H1 (cell line): ENCODE data around the gene ETFB. TPM values are rescaled to one million over a fixed set of nuclear protein-coding genes. Genes with fewer than 3 reads are reported as not detected.

Experiments used
- CTCF ChIA-PET: fragments of 300-600 bp; sonication (Branson Sonifier 250); formaldehyde crosslinking; loops from one replicate; lab custom pipeline; 2021; ENCODE audit not compliant: partially characterized antibody; lab: Charles Lee
- POLR2A ChIA-PET: fragments of 300-600 bp; sonication (Branson Sonifier 250); formaldehyde crosslinking; loops from one replicate; lab custom pipeline; 2021; ENCODE audit warnings: inconsistent platforms; ENCODE audit not compliant: partially characterized antibody; lab: Charles Lee
- DNase-seq, 2 experiments: peaks; one replicate each; pipeline versions ENCODE4 v3.0.0 to v3.0.0-alpha.2; 2010 to 2022; ENCODE audit warnings: low spot score in 2 of 2, low read depth in 1 of 2, mixed read lengths in 1 of 2
- FAIRE-seq: peaks from 2 replicates; lab custom pipeline; 2011; peaks lifted over from hg19 to GRCh38; lab: Jason Lieb, UNC
- H2AFZ ChIP-seq: 2 replicates; pipeline ENCODE4 v1.8.1; 2012; ENCODE audit warnings: low read length, inconsistent platforms
- H2AK5ac ChIP-seq: 2 replicates; pipeline ENCODE4 v1.6.1; 2013; ENCODE audit warnings: low read depth, low read length
- H2BK120ac ChIP-seq: replicated peaks from 2 replicates; pipeline ENCODE3; 2013; ENCODE audit warnings: low read depth, low read length, inconsistent platforms
- H2BK12ac ChIP-seq: 2 replicates; pipeline ENCODE4 v1.6.1; 2013; ENCODE audit warnings: low read depth, low read length
- H2BK15ac ChIP-seq: 2 replicates; pipeline ENCODE4 v1.6.1; 2013; ENCODE audit warnings: low read length
- H2BK20ac ChIP-seq: 2 replicates; pipeline ENCODE4 v1.6.1; 2013; ENCODE audit warnings: low read length
- H2BK5ac ChIP-seq: 2 replicates; pipeline ENCODE4 v1.6.1; 2013; ENCODE audit warnings: low read depth, low read length
- H3K14ac ChIP-seq: 2 replicates; pipeline ENCODE4 v1.6.1; 2013; ENCODE audit warnings: inconsistent platforms; ENCODE audit not compliant: insufficient read length
- H3K18ac ChIP-seq: 2 replicates; pipeline ENCODE4 v1.6.1; 2013; ENCODE audit warnings: low read length; ENCODE audit errors: extremely low read depth
- H3K23ac ChIP-seq: 2 replicates; pipeline ENCODE4 v1.6.1; 2013; ENCODE audit warnings: inconsistent platforms; ENCODE audit not compliant: insufficient read length
- H3K23me2 ChIP-seq: 2 replicates; pipeline ENCODE4 v1.6.1; 2013; ENCODE audit warnings: low read depth, low read length
- H3K27ac ChIP-seq: 2 replicates; pipeline ENCODE4 v1.6.1; 2011; ENCODE audit warnings: low read depth, low read length, inconsistent platforms
- H3K27me3 ChIP-seq, 4 experiments: replicated peaks in 1 of 4; 1 replicate in 1 of 4; 2 replicates in 3 of 4; pipeline versions ENCODE4 v1.6.1 to v1.8.1; 2011 to 2013; ENCODE audit warnings: low read length in 3 of 4, mild to moderate bottlenecking in 3 of 4, inconsistent platforms in 2 of 4, mixed read lengths in 2 of 4, moderate library complexity in 1 of 4; ENCODE audit not compliant: control insufficient read depth in 3 of 4, insufficient read depth in 3 of 4; ENCODE audit errors: extremely low read depth in 1 of 4
- H3K36me3 ChIP-seq, 4 experiments: 2 replicates each; pipeline versions ENCODE4 v1.6.1 to v1.8.1; 2011 to 2013; ENCODE audit warnings: mild to moderate bottlenecking in 4 of 4, low read length in 3 of 4, moderate library complexity in 2 of 4, control low read depth in 1 of 4, inconsistent platforms in 1 of 4; ENCODE audit not compliant: insufficient read depth in 4 of 4, control insufficient read depth in 2 of 4
- H3K4ac ChIP-seq: replicated peaks from 2 replicates; pipeline ENCODE3; 2013; ENCODE audit warnings: low read length, low read depth, mixed read lengths, inconsistent platforms; ENCODE audit not compliant: insufficient read length
- H3K4me1 ChIP-seq, 4 experiments: replicated peaks in 1 of 4; 1 replicate in 1 of 4; 2 replicates in 3 of 4; pipeline versions ENCODE4 v1.6.1 to v1.8.1; 2011 to 2013; ENCODE audit warnings: low read length in 3 of 4, inconsistent platforms in 2 of 4, mixed read lengths in 1 of 4; ENCODE audit not compliant: insufficient read depth in 4 of 4, control insufficient read depth in 3 of 4
- H3K4me2 ChIP-seq, 2 experiments: 2 replicates each; pipeline versions ENCODE4 v1.6.1 to v1.8.1; 2011 to 2013; ENCODE audit warnings: low read depth in 2 of 2, low read length in 2 of 2, control low read depth in 1 of 2, inconsistent platforms in 1 of 2, mild to moderate bottlenecking in 1 of 2; ENCODE audit not compliant: insufficient read depth in 1 of 2
- H3K4me3 ChIP-seq, 4 experiments: fragments of 200-600, 300-600 bp in 1 of 4; sonication (generic), shearing (Covaris generic), sonication (Bioruptor Twin) in 1 of 4; 2 replicates each; pipeline versions ENCODE4 v1.5.1 to v1.8.1; 2011 to 2016; ENCODE audit warnings: low read length in 4 of 4, low read depth in 3 of 4, control low read depth in 2 of 4, inconsistent platforms in 2 of 4, mild to moderate bottlenecking in 2 of 4, mixed read lengths in 1 of 4, moderate library complexity in 1 of 4; ENCODE audit not compliant: insufficient read depth in 2 of 4; ENCODE audit errors: extremely low read depth in 1 of 4
- H3K56ac ChIP-seq: replicated peaks from 2 replicates; pipeline ENCODE3; 2013; ENCODE audit warnings: low read depth, mild to moderate bottlenecking, mixed read lengths, low read length, inconsistent platforms; ENCODE audit not compliant: insufficient read length
- H3K79me1 ChIP-seq: 2 replicates; pipeline ENCODE4 v1.6.1; 2013; ENCODE audit warnings: low read depth, low read length, control low read depth
- H3K79me2 ChIP-seq, 2 experiments: 2 replicates each; pipeline versions ENCODE4 v1.6.1 to v1.8.1; 2012 to 2013; ENCODE audit warnings: low read length in 2 of 2, mild to moderate bottlenecking in 2 of 2, inconsistent platforms in 1 of 2; ENCODE audit not compliant: insufficient read depth in 2 of 2, control insufficient read depth in 1 of 2
- H3K9ac ChIP-seq, 4 experiments: replicated peaks in 1 of 4; 1 replicate in 1 of 4; 2 replicates in 3 of 4; pipeline versions ENCODE4 v1.6.1 to v1.8.1; 2011 to 2013; ENCODE audit warnings: low read depth in 3 of 4, low read length in 3 of 4, control low read depth in 2 of 4, mild to moderate bottlenecking in 2 of 4, moderate library complexity in 2 of 4, inconsistent platforms in 1 of 4; ENCODE audit errors: extremely low read depth in 1 of 4
- H3K9me3 ChIP-seq, 2 experiments: 2 replicates each; pipeline versions ENCODE4 v1.6.1 to v1.8.1; 2012 to 2013; ENCODE audit warnings: mild to moderate bottlenecking in 2 of 2, moderate library complexity in 2 of 2, control low read depth in 1 of 2, inconsistent platforms in 1 of 2, low read depth in 1 of 2, low read length in 1 of 2, mixed read lengths in 1 of 2; ENCODE audit not compliant: insufficient read depth in 2 of 2
- H4K20me1 ChIP-seq, 2 experiments: replicated peaks in 1 of 2; 2 replicates each; pipeline versions ENCODE3 to v1.8.1; 2011 to 2013; ENCODE audit warnings: inconsistent platforms in 2 of 2, low read length in 2 of 2, mild to moderate bottlenecking in 1 of 2; ENCODE audit not compliant: insufficient read depth in 2 of 2, control insufficient read depth in 1 of 2
- H4K5ac ChIP-seq: 2 replicates; pipeline ENCODE4 v1.6.1; 2013; ENCODE audit warnings: low read length, low read depth, mixed read lengths, inconsistent platforms; ENCODE audit not compliant: insufficient read length
- H4K8ac ChIP-seq: 2 replicates; pipeline ENCODE4 v1.8.0; 2013; ENCODE audit warnings: mild to moderate bottlenecking, moderate library complexity, low read length, inconsistent platforms; ENCODE audit not compliant: insufficient read depth; ENCODE audit errors: extremely low read depth
- H4K91ac ChIP-seq: replicated peaks from 2 replicates; pipeline ENCODE3; 2013; ENCODE audit warnings: low read length, mixed read lengths, inconsistent platforms; ENCODE audit not compliant: insufficient read length
- GTF2F1 ChIP-seq: IDR thresholded peaks from 2 replicates; pipeline ENCODE4 v1.6.1; 2012; ENCODE audit warnings: low read depth, low read length, improper control_type of control experiment, borderline replicate concordance
- KDM4A ChIP-seq: IDR thresholded peaks from one replicate; pipeline ENCODE4 v1.7.1; 2012; ENCODE audit warnings: low read depth, mild to moderate bottlenecking, moderate library complexity, low read length, inconsistent platforms; ENCODE audit not compliant: severe bottlenecking
- RXRA ChIP-seq: IDR thresholded peaks from 2 replicates; pipeline ENCODE4 v1.6.1; 2011; ENCODE audit warnings: low read depth, mild to moderate bottlenecking, low read length, moderate library complexity; ENCODE audit not compliant: insufficient read depth
- SP4 ChIP-seq: IDR thresholded peaks from 2 replicates; pipeline ENCODE4 v1.6.1; 2012; ENCODE audit warnings: low read length, inconsistent platforms
- WGBS, 2 experiments: shearing (Covaris generic) in 1 of 2; methylation state at CpG; one replicate each; pipeline versions ENCODE4 v1.1.6 to v1.1.7; 2013 to 2015; ENCODE audit warnings: low lambda C conversion rate in 2 of 2, mixed read lengths in 2 of 2, inconsistent platforms in 1 of 2, low coverage in 1 of 2, missing lambda C conversion rate in 1 of 2; ENCODE audit not compliant: insufficient replicate concordance in 2 of 2, insufficient coverage in 1 of 2, insufficient read length in 1 of 2; ENCODE audit errors: extremely low coverage in 1 of 2, missing lambda C conversion rate in 1 of 2; 5-methylcytosine and 5-hydroxymethylcytosine counted together
- polyA plus RNA-seq, 7 experiments: library from polyadenylated mRNA; depleted of rRNA in 3 of 7; stranded (reverse) in 5 of 7; unstranded in 2 of 7; fragments of >200 nt in 5 of 7; fragments of 200-250 nt in 2 of 7; gene quantifications; 1 replicate in 5 of 7; 2 replicates in 1 of 7; 4 replicates in 1 of 7; pipeline versions ENCODE4 v1.2.1 to v1.2.3, GENCODE V29; 2011 to 2013; ENCODE audit warnings: missing spikeins in 2 of 7, mixed read lengths in 2 of 7
- total RNA-seq: library from RNA; stranded (reverse); fragmentation: NEBNext Ultra II Directional; extraction: Animal tissue kit (Norgen Biotek cat#: 25700); gene quantifications from 2 replicates; pipeline ENCODE4 v1.2.1, GENCODE V29; 2021
- TF ChIP-seq, protein P1 (sequence below): IDR thresholded peaks from 2 replicates; pipeline ENCODE4 v1.6.1; 2011; ENCODE audit warnings: low read depth, mild to moderate bottlenecking, low read length; ENCODE audit not compliant: insufficient read depth

ETFB gene
- total and polyA plus RNA-seq, 2 of the 8 experiments (the other 6 are each of a cell fraction or from before 2014, with no cell fraction given): 40.0 to 66.5 TPM

- no peak overlapping the region for H2BK12ac ChIP-seq
- H3K23ac ChIP-seq: no peak overlapping the region
- H3K4ac ChIP-seq: no peak overlapping the region
- 96% methylated on average over 5 of the region's 5 CpGs; no CpG with 5 or more reads in 1 of the 2 experiments for WGBS, 2 experiments
- no peak overlapping the region for H4K5ac ChIP-seq
- H3K18ac ChIP-seq: no peak overlapping the region
- peaks cover 0 to 20% (median 2%) of the 10 kb centered on the region in 4 experiments; a peak in 4 of 8 replicates for H3K36me3 ChIP-seq
- H3K23me2 ChIP-seq: peaks cover 4% of the 10 kb centered on the region; the same call in 1 of the 2 replicates
- H2AFZ ChIP-seq: no peak overlapping the region
- no peak overlapping the region for H4K91ac ChIP-seq
- no peak overlapping the region for H3K4me2 ChIP-seq
- peaks cover 0 to 8% (median 5%) of the 10 kb centered on the region in 4 experiments; a peak in 4 of 7 replicates for H3K4me1 ChIP-seq
- no peak overlapping the region for H3K56ac ChIP-seq
- H3K9ac ChIP-seq: no peak overlapping the region
- H3K14ac ChIP-seq: no peak overlapping the region
- H3K27me3 ChIP-seq: peaks cover 0 to 6% (median 4%) of the 10 kb centered on the region in 4 experiments; a peak in 4 of 7 replicates
- no peaks in the 10 kb centered on the region for H3K79me1 ChIP-seq
- no peak for FAIRE-seq
- H3K27ac ChIP-seq: no peak overlapping the region
- no peak overlapping the region for H2BK5ac ChIP-seq
- DNase-seq: no peak
- no peak overlapping the region for H2AK5ac ChIP-seq
- H2BK20ac ChIP-seq: no peak overlapping the region
- no peaks in the 10 kb centered on the region; a peak in 1 of 4 replicates for H3K9me3 ChIP-seq
- no peak overlapping the region for H2BK120ac ChIP-seq
- H3K4me3 ChIP-seq: no peak overlapping the region
- H2BK15ac ChIP-seq: no peak overlapping the region
- no peaks in the 10 kb centered on the region for H4K20me1 ChIP-seq
- no peaks in the 10 kb centered on the region for H3K79me2 ChIP-seq
- ChIA-PET POLR2A (interaction anchor here (1.0 to 3.4 kb wide), 3 partner anchors 10 to 61 kb away, joined by 3 to 19 read pairs (median 3); partner anchors contain the start of gene C19orf84), CTCF (interaction anchor here (0.7 to 1.5 kb wide), 6 partner anchors 9 to 327 kb away, joined by 3 to 8 read pairs (median 4); no protein-coding TSS in a partner anchor)
- H4K8ac ChIP-seq: no peak overlapping the region
- TF ChIP-seq RXRA (no peak), SP4 (no peak), KDM4A (no peak), GTF2F1 (no peak)
- TF ChIP-seq, protein P1, sequence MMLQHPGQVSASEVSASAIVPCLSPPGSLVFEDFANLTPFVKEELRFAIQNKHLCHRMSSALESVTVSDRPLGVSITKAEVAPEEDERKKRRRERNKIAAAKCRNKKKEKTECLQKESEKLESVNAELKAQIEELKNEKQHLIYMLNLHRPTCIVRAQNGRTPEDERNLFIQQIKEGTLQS: no peak
Measured at GRCh38 chr19:51329411-51329810, 36.8 kb downstream of the ETFB start.
